ENCODE measurements around the gene STAT2. TPM values are rescaled to one million over a fixed set of nuclear protein-coding genes. Genes with fewer than 3 reads are reported as not detected.
A peak's percentile ranks its signal among the peaks of the same experiment; 100 is the strongest.
"Not testable (repeated sequence)": the region's sequence is repeated elsewhere in the genome, so short reads cannot be mapped to it uniquely, and the experiment has no call there.

Gene STAT2
- total and polyA plus RNA-seq, 7 experiments from 2014 or later = 64.1 to 291 (median 179) TPM

DNA sequence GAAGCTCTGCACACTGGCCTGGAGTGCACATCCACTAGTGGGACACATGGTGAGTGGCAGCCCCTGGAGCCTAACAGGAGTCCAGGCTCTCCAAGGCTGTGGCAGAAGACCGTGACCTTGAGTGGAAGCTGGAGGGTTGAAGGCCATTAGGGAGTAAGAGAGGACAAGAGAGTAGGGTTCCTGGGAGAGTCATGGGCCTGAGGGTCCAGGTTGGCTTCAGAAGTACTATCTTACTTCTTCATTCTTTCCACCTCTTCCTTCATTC is 20.8 kb downstream of the STAT2 start:
- intact Hi-C loops (cut with micrococcal nuclease) = loop anchor here (2.0 to 10.0 kb wide), 3 partner anchors 220 to 1406 kb away; partner anchors contain the start of genes PTGES3 (in 1 of the 2), TSPAN31 (in 1 of the 2) and ZC3H10 (in 1 of the 2)
- H3K36me3 Mint-ChIP-seq = peaks cover 11 to 25% (median 21%) of the 10 kb centered on the region in 5 donors
- peaks cover 16 to 62% (median 49%) of the 10 kb centered on the region in 7 donors for H3K4me1 Mint-ChIP-seq
- Histone ChIP-seq H3K27ac (ENCODE audit: low read depth, low read length) (peak overlapping the region; percentile 95), H3K36me3 (ENCODE audit: control insufficient read depth in 2 of 3, insufficient read depth in 3 of 3, low read length in 3 of 3) (peaks cover 0 to 29% (median 0%) of the 10 kb centered on the region in 3 experiments), H3K4me3 (ENCODE audit: low read length) (peak overlapping the region; percentile 67), H3K4me1 (ENCODE audit: control insufficient read depth in 2 of 2, insufficient read depth in 2 of 2, low read length in 2 of 2) (peaks cover 28 to 29% of the 10 kb centered on the region in 2 donors), H3K9me3 (ENCODE audit: control insufficient read depth in 2 of 3, low read length in 3 of 3) (no peaks in the 10 kb centered on the region), H3K27me3 (ENCODE audit: control insufficient read depth in 2 of 2, insufficient read depth in 2 of 2, low read length in 2 of 2) (no peaks in the 10 kb centered on the region)
- no peaks in the 10 kb centered on the region for H3K9me3 Mint-ChIP-seq
- no peak for ATAC-seq
- no peak for DNase-seq
- H3K27me3 Mint-ChIP-seq = no peaks in the 10 kb centered on the region
- peak overlapping the region; percentile 98 to 100 (median 99) for H3K27ac Mint-ChIP-seq
- ChIA-PET CTCF (interaction anchor here (0.6 to 2.6 kb wide), 8 partner anchors 21 to 134 kb away, joined by 3 to 10 read pairs (median 4); partner anchors contain the start of gene STAT2), POLR2A (interaction anchor here (0.6 to 9.8 kb wide), 19 partner anchors 11 to 621 kb away, joined by 3 to 156 read pairs (median 5); partner anchors contain the start of genes APOF, CNPY2, COQ10A and ESYT1)
- H3K4me3 Mint-ChIP-seq = peak overlapping the region; percentile 91 to 99 (median 94)

DNA sequence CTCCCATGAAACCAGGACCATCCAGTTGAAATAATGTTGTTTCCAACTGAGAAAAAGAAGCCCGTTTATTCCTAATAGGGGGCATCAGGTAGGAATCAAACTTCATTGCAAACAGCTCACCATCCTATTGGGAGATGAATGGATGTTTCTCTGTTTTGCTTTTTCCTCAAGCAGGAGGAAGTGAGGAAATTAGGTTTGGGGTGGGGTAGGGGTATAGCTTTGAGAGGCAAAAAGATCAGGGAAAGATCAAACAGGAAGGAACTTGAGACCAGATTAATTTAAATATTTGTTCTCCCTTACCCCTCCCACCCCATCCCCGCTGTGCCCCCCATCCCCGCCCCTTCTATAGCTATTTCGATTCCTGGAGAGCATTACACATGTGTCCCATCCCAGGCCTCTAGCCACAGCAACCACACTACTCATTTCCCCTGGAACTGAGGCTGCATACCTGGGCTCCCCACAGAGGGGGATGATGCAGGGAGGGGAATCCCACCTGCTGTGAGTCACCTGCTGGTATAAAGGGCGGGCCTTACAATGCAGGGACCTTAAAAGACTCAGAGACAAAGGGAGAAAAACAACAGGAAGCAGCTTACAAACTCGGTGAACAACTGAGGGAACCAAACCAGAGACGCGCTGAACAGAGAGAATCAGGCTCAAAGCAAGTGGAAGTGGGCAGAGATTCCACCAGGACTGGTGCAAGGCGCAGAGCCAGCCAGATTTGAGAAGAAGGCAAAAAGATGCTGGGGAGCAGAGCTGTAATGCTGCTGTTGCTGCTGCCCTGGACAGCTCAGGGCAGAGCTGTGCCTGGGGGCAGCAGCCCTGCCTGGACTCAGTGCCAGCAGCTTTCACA is 21.4 kb downstream of the STAT2 start, which contains the start of gene IL23A:
IL23A (plus strand) TSS at position 577 of the 850 bp plus-strand sequence; CDS start at position 738, 161 bp downstream.
- DNase-seq (peak; percentile 42 to 95 (median 82)), ATAC-seq (peak; percentile 85)
- intact Hi-C loops (cut with micrococcal nuclease) = loop anchor here (1.0 to 10.0 kb wide), 7 partner anchors 22 to 1406 kb away; partner anchors contain the start of genes STAT2 (in 2 of the 2), CS (in 1 of the 2), PTGES3 (in 1 of the 2) and TSPAN31 (in 1 of the 2)
- peaks cover 0 to 23% (median 0%) of the 10 kb centered on the region in 3 experiments for H3K36me3 ChIP-seq (ENCODE audit: control insufficient read depth in 2 of 3, insufficient read depth in 3 of 3, low read length in 3 of 3)
- H3K4me3 Mint-ChIP-seq = peak within 1 kb of the TSS; percentile 91 to 99 (median 94)
- H3K4me1 ChIP-seq (ENCODE audit: control insufficient read depth in 2 of 2, insufficient read depth in 2 of 2, low read length in 2 of 2) = peaks cover 28 to 29% of the 10 kb centered on the region in 2 donors
- CTCF ChIA-PET = interaction anchor here (0.6 to 2.6 kb wide), 8 partner anchors 8 to 125 kb away, joined by 3 to 10 read pairs (median 4); partner anchors contain the start of gene STAT2
- H3K4me3 ChIP-seq (ENCODE audit: low read length) = peak within 1 kb of the TSS; percentile 67
- H3K9me3 ChIP-seq (ENCODE audit: control insufficient read depth in 2 of 3, low read length in 3 of 3) = no peaks in the 10 kb centered on the region
- peak within 1 kb of the TSS; percentile 98 to 100 (median 99) for H3K27ac Mint-ChIP-seq
- no peaks in the 10 kb centered on the region for H3K27me3 ChIP-seq (ENCODE audit: control insufficient read depth in 2 of 2, insufficient read depth in 2 of 2, low read length in 2 of 2)
- H3K9me3 Mint-ChIP-seq = peaks cover 0 to 2% (median 0%) of the 10 kb centered on the region in 11 donors
- peaks cover 0 to 2% (median 0%) of the 10 kb centered on the region in 5 donors for H3K27me3 Mint-ChIP-seq
- H3K4me1 Mint-ChIP-seq = peaks cover 17 to 68% (median 54%) of the 10 kb centered on the region in 7 donors
- peaks cover 6 to 23% (median 16%) of the 10 kb centered on the region in 5 donors for H3K36me3 Mint-ChIP-seq
- POLR2A ChIA-PET = interaction anchor here (0.6 to 9.8 kb wide), 24 partner anchors 11 to 621 kb away, joined by 3 to 156 read pairs (median 4); partner anchors contain the start of genes APOF, CNPY2, COQ10A and ESYT1
- H3K27ac ChIP-seq (ENCODE audit: low read depth, low read length) = peak within 1 kb of the TSS; percentile 95

DNA sequence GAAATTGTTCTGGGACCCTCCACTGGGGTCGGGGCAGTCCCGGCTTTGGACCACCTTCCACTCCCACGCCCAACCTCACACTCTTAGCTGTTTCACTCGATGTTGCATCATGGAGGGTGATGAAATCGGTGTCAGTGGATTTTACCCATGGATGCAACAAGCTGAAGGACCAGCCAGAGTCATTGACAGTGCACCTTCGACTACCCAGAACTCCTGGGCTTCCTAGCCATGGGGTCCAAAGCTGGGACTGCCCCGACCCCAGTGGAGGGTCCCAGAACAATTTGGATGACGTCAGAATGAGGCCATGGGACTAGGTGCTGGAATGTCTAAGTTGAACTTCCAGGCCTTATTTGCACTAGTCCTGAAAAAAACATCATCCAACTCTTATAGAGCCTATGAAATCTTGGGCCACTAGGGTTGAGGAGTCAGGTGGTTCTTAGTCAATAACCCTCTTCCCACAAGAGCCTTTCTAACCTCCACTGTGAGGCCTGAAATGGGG is 22.1 kb downstream of the STAT2 start:
- ATAC-seq (no peak), DNase-seq (no peak)
- Histone ChIP-seq H3K4me1 (ENCODE audit: control insufficient read depth in 2 of 2, insufficient read depth in 2 of 2, low read length in 2 of 2) (peaks cover 33 to 35% of the 10 kb centered on the region in 2 donors), H3K36me3 (ENCODE audit: control insufficient read depth in 2 of 3, insufficient read depth in 3 of 3, low read length in 3 of 3) (peaks cover 0 to 16% (median 0%) of the 10 kb centered on the region in 3 experiments), H3K9me3 (ENCODE audit: control insufficient read depth in 2 of 3, low read length in 3 of 3) (no peaks in the 10 kb centered on the region), H3K27ac (ENCODE audit: low read depth, low read length) (peak overlapping the region; percentile 95), H3K4me3 (ENCODE audit: low read length) (peak overlapping the region; percentile 22), H3K27me3 (ENCODE audit: control insufficient read depth in 2 of 2, insufficient read depth in 2 of 2, low read length in 2 of 2) (no peaks in the 10 kb centered on the region)
- H3K27me3 Mint-ChIP-seq = peaks cover 0 to 2% (median 0%) of the 10 kb centered on the region in 5 donors
- peaks cover 23 to 75% (median 62%) of the 10 kb centered on the region in 7 donors for H3K4me1 Mint-ChIP-seq
- H3K9me3 Mint-ChIP-seq = peaks cover 0 to 2% (median 0%) of the 10 kb centered on the region in 11 donors
- CTCF ChIA-PET = interaction anchor here (0.7 to 2.6 kb wide), 5 partner anchors 9 to 126 kb away, joined by 3 to 10 read pairs (median 4); partner anchors contain the start of gene STAT2
- intact Hi-C loops (cut with micrococcal nuclease) = loop anchor here (1.0 to 10.0 kb wide), 7 partner anchors 22 to 1407 kb away; partner anchors contain the start of genes STAT2 (in 2 of the 2), CS (in 1 of the 2), PTGES3 (in 1 of the 2) and TSPAN31 (in 1 of the 2)
- H3K4me3 Mint-ChIP-seq = peak overlapping the region in 6 of 10 donors; percentile 91 to 99 (median 94)
- H3K36me3 Mint-ChIP-seq = peaks cover 0 to 18% (median 10%) of the 10 kb centered on the region in 5 donors
- POLR2A ChIA-PET = interaction anchor here (0.6 to 9.8 kb wide), 18 partner anchors 10 to 1235 kb away, joined by 3 to 156 read pairs (median 6); partner anchors contain the start of genes APOF, CNPY2, COQ10A and ESYT1
- H3K27ac Mint-ChIP-seq = peak overlapping the region; percentile 98 to 100 (median 99)

DNA sequence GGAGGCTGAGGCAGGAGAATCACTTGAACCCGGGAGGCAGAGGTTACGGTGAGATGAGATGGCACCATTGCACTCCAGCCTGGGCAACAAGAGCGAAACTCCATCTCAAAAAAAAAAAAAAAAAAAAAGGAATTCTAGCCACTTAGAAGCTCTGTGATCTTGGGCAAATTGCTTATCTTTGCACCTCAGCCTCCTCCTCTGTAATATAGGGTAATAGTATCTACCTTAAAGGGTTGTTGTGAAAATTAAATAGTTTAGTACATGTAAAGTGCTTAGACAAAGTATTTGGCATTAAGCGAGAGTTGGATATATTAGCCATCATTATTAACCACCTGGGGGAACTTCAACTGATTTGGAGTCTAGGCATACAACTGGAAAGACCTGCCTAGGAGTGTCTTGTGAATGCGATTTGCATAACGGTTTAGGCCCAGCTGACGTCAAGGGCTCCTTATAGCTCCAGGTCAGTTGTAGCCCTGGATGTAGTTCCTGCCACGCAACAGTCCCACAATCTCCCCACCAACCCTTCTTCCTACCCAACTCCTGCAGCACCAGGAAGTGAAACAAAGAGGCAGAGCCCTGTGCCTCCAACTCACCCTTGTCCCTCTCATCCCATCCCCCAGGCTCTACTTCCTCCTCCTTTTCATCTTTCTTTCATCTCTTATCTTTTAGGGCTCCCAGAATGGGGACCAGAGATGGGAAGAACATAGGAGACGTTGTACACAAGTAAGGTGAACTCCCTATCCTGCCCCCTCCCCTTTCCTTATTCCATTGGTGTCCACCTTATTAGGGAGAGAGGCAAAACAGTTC is 23.3 kb downstream of the STAT2 start:
- no peaks in the 10 kb centered on the region for H3K27me3 ChIP-seq (ENCODE audit: control insufficient read depth in 2 of 2, insufficient read depth in 2 of 2, low read length in 2 of 2)
- peaks cover 0 to 11% (median 0%) of the 10 kb centered on the region in 3 experiments for H3K36me3 ChIP-seq (ENCODE audit: control insufficient read depth in 2 of 3, insufficient read depth in 3 of 3, low read length in 3 of 3)
- Mint-ChIP-seq H3K4me3 (peak overlapping the region in 7 of 10 donors; percentile 0 to 37 (median 25)), H3K27me3 (peaks cover 0 to 2% (median 0%) of the 10 kb centered on the region in 5 donors), H3K36me3 (peaks cover 0 to 17% (median 9%) of the 10 kb centered on the region in 5 donors), H3K4me1 (peaks cover 27 to 83% (median 67%) of the 10 kb centered on the region in 7 donors), H3K27ac (peak overlapping the region; percentile 31 to 99 (median 91)), H3K9me3 (peaks cover 0 to 2% (median 0%) of the 10 kb centered on the region in 11 donors)
- H3K9me3 ChIP-seq (ENCODE audit: control insufficient read depth in 2 of 3, low read length in 3 of 3) = no peaks in the 10 kb centered on the region
- ChIA-PET POLR2A (interaction anchor here (0.6 to 9.8 kb wide), 6 partner anchors 15 to 131 kb away, joined by 3 to 156 read pairs (median 16); partner anchors contain the start of genes APOF, CNPY2 and STAT2), CTCF (interaction anchor here (0.6 to 2.6 kb wide), 4 partner anchors 15 to 128 kb away, joined by 3 to 10 read pairs (median 4); no protein-coding TSS in a partner anchor)
- H3K4me3 ChIP-seq (ENCODE audit: low read length) = no peak overlapping the region
- no peak for ATAC-seq
- H3K27ac ChIP-seq (ENCODE audit: low read depth, low read length) = peak overlapping the region; percentile 30
- H3K4me1 ChIP-seq (ENCODE audit: control insufficient read depth in 2 of 2, insufficient read depth in 2 of 2, low read length in 2 of 2) = peaks cover 40% of the 10 kb centered on the region in 2 donors
- intact Hi-C loops (cut with micrococcal nuclease) = loop anchor here in 1 of 2 donors (10.0 kb wide), 1 partner anchor 1408 kb away; the partner anchor contains the start of gene TSPAN31
- no peak for DNase-seq

DNA sequence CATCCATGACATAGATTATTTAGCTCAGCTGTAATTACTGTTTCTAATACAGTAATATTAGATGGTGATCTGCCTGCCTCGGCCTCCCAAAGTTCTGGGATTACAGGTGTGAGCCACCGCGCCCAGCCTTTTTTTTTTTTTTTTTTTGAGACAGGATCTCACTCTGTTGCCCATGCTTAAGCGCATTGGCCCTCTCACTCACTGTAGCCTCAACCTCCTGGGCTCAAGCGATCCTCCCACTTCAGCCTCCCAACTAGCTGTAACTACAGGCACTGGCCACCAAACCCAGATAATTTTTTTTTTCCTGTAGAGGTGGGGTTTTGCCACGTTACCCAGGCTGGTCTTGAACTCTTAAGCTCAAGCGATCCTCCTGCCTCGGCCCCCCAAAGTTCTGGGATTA is 24.4 kb downstream of the STAT2 start:
- H3K4me1 ChIP-seq (ENCODE audit: control insufficient read depth in 2 of 2, insufficient read depth in 2 of 2, low read length in 2 of 2) = peaks cover 39 to 40% of the 10 kb centered on the region in 2 donors
- DNase-seq; ATAC-seq; H3K4me3 Mint-ChIP-seq; H3K9me3 ChIP-seq (ENCODE audit: control insufficient read depth in 2 of 3, low read length in 3 of 3); H3K9me3 Mint-ChIP-seq; H3K4me3 ChIP-seq (ENCODE audit: low read length); H3K36me3 ChIP-seq (ENCODE audit: control insufficient read depth in 2 of 3, insufficient read depth in 3 of 3, low read length in 3 of 3); H3K27me3 ChIP-seq (ENCODE audit: control insufficient read depth in 2 of 2, insufficient read depth in 2 of 2, low read length in 2 of 2); H3K27me3 Mint-ChIP-seq: not testable (repeated sequence)
- CTCF ChIA-PET = interaction anchor here (0.7 to 1.5 kb wide), 2 partner anchors 128 to 129 kb away, joined by 3 read pairs; no protein-coding TSS in a partner anchor
- POLR2A ChIA-PET = interaction anchor here (0.7 to 9.8 kb wide), 4 partner anchors 8 to 132 kb away, joined by 3 to 156 read pairs (median 35); partner anchors contain the start of genes APOF, CNPY2 and STAT2
- H3K27ac ChIP-seq (ENCODE audit: low read depth, low read length) = peak overlapping the region; percentile 98
- intact Hi-C loops (cut with micrococcal nuclease) = loop anchor here in 1 of 2 donors (2.0 to 10.0 kb wide), 2 partner anchors 77 to 1409 kb away; partner anchors contain the start of genes ANKRD52 and TSPAN31
- Mint-ChIP-seq H3K4me1 (peaks cover 27 to 82% (median 64%) of the 10 kb centered on the region in 7 donors), H3K27ac (peak overlapping the region in 7 of 9 donors; percentile 26 to 100 (median 99)), H3K36me3 (peaks cover 0 to 17% (median 12%) of the 10 kb centered on the region in 5 donors)

All from naive thymus-derived CD4-positive, alpha-beta T cell (primary cell).